Hindlimb muscle (tissue), 1 donor: ENCODE data around the gene CLEC2L. TPM values are rescaled to one million over a fixed set of nuclear protein-coding genes. Genes with fewer than 3 reads are reported as not detected.

Source experiments
- DNase-seq: peaks from one replicate; pipeline ENCODE4 v3.0.0-alpha.2; 2013
- polyA plus RNA-seq: library from polyadenylated mRNA; unstranded; fragments of 120-200 nt; gene quantifications from one replicate; pipeline ENCODE4 v1.2.1, GENCODE V29; 2013; ENCODE audit not compliant: insufficient read length

CLEC2L gene
- polyA plus RNA-seq, 1 donor, result 1.1 TPM

- no peak for DNase-seq
Measured at GRCh38 chr7:139557857-139558581, 34.5 kb downstream of the CLEC2L start.

GRCh38 chr7:139559364-139560105 is 36.0 kb downstream of the CLEC2L start:
- DNase-seq, result no peak

GRCh38 chr7:139560199-139560598 is 36.7 kb downstream of the CLEC2L start:
- no peak for DNase-seq

GRCh38 chr7:139560678-139561077 is 37.2 kb downstream of the CLEC2L start:
- DNase-seq, result no peak

- DNase-seq, result no peak
Measured at GRCh38 chr7:139562491-139562890, 39.0 kb downstream of the CLEC2L start.

GRCh38 chr7:139562961-139563565 is 39.6 kb downstream of the CLEC2L start:
- DNase-seq, result no peak

- DNase-seq, result no peak
Measured at GRCh38 chr7:139563856-139564255, 40.4 kb downstream of the CLEC2L start.

GRCh38 chr7:139566075-139566474 is 42.6 kb downstream of the CLEC2L start:
- DNase-seq, result no peak

- no peak for DNase-seq
Measured at GRCh38 chr7:139566736-139567646, 43.5 kb downstream of the CLEC2L start.

- DNase-seq, result no peak
Measured at GRCh38 chr7:139567647-139568345, 44.3 kb downstream of the CLEC2L start.

- DNase-seq, result no peak
Measured at GRCh38 chr7:139568346-139568675, 44.8 kb downstream of the CLEC2L start.

GRCh38 chr7:139568813-139569490 is 45.5 kb downstream of the CLEC2L start:
- DNase-seq, result no peak

GRCh38 chr7:139570119-139570518 is 46.6 kb downstream of the CLEC2L start:
- peak; percentile 23 for DNase-seq

GRCh38 chr7:139570626-139571025 is 47.1 kb downstream of the CLEC2L start:
- DNase-seq, result no peak

GRCh38 chr7:139571190-139571589 is 47.7 kb downstream of the CLEC2L start:
- DNase-seq, result no peak

- no peak for DNase-seq
Measured at GRCh38 chr7:139571651-139572050, 48.2 kb downstream of the CLEC2L start.

- no peak for DNase-seq
Measured at GRCh38 chr7:139572071-139572470, 48.6 kb downstream of the CLEC2L start.

GRCh38 chr7:139572704-139573385 is 49.4 kb downstream of the CLEC2L start:
- DNase-seq, result no peak

- DNase-seq, result no peak
Measured at GRCh38 chr7:139573871-139574270, 50.4 kb downstream of the CLEC2L start.

- no peak for DNase-seq
Measured at GRCh38 chr7:139574618-139575337, 51.3 kb downstream of the CLEC2L start.
